Ecto neural progenitor cell (in vitro differentiated cells): Measurements from ENCODE around the gene UBC.
"Not testable (repeated sequence)": the region's sequence is repeated elsewhere in the genome, so short reads cannot be mapped to it uniquely, and the experiment has no call there.

Experiments
- DNase-seq: peaks from one replicate; pipeline ENCODE4 v3.0.0-alpha.2; 2018; ENCODE audit warnings: low spot score

Gene UBC

DNA sequence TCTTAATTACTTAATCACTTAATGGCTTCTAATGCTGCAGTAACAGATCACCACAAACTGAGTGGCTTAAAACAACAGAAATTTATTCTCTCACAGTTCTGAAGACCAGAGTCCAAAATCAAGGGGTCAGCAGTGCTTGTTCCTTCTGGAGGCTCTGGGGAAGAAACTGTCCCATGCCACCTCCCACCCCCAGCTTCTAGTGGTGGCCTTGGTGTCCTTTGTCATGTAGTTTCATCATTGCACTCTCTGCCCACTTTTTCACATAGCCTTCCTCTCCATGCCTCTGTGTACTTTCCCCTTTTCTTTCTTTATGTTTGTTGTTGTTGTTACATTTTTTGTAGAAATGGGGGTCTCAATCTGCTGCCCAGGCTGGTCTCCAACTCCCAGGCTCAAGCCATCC lies 16.1 kb upstream of the UBC start:
- no peak for DNase-seq

DNA sequence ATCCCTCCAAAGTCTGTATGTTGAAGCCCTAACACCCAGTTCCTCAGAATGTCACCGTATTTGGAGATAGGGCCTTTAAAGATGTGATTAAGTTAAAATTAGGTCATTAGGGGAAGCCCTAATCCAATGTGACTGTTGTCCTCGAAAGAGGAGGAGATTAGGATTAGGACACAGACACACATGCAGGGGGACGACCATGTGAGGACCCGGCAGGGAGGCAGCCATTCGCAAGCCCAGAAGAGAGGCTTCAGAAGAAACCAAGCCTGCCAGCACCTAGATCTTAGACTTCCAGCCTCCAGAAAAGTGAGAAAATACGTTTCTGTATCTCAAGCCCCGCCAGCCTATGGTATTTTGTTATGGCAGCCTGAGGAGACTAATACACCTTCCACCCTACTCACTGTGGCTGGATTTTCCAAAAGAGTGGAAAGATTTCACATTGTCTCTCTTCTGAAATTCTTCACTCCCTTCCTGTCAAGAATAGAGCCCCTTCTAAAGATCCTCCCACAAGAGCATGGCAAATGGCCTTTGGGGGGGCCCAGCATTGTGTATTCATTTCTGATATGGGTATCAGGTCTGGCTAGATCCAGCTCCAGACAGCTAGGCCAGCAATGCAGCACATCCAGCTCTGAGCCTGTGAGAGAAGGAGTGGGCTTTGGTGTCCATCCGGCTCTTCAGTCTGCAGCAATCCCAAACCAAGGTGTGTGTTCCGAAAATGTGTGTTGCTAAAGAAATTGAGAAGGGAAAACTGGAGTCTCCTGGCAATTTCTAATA lies 15.4 kb upstream of the UBC start:
- no peak for DNase-seq

DNA sequence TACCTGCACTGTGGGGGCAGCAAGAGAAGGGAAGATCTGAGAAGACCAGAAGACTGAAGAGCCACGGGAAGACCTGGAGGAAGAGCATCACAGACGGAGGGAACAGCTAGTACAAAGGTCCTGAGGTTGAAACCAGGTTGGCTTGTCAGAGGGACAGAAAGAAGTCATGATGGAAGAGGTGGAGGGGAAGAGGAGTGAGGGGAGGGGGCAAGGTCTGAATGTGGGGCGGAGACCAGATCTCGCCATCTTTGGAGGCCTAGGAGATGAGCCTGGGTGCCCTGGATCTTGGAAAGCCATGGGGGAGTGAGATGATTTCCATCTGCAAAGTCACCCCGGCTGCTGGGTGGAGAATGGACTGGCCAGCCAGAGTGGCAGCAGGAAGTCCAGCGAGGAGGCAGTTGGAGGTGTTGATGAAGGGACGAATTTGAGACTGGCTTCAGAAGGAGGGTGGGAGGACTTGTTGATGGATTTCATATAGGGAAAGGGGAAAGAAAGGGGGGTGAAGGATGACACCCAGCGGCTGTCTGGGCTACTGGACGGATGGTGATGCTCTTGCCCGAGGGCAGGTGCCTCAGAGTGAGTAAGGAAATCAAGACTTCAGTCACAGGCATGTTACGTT lies 14.6 kb upstream of the UBC start:
- DNase-seq: no peak

DNA sequence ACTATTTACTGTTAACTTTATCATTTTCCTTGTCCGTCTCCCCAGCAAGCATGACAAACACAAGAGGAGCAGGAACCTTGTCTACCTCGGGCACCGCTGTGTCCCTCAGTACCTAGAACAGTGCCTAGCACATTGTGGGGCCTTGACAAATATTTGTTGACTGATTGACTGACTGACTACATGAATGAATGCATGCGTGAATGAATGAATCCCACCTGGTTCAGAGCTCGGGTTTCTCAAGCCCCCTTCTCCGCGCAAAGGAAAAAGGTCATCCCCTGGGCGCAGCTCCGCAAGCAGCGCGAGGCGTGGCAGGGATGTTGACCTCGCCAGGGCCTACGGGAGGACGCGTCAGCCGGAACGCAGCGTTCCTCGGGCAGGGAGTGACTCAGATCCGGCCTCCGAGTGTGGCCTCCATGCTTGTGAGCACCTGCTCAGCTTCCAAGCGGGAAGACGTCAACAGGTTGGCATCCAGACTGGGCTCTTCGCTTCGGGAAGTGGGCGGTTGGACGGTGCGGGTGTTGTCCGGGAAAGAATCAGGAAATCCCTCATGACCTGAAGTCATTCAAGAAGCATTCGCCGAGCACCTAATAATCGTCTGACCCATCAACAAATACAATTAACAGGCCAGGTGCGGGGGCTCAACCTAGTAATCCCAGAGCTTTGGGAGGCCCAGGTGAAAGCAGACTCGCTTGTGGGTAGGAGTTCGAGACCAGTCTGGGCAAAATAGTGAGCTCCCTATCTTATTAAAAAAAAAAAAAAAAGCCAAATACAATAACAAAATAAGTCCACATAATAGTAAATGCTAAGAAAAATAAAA lies 13.9 kb upstream of the UBC start:
- peak; percentile 60 for DNase-seq

DNA sequence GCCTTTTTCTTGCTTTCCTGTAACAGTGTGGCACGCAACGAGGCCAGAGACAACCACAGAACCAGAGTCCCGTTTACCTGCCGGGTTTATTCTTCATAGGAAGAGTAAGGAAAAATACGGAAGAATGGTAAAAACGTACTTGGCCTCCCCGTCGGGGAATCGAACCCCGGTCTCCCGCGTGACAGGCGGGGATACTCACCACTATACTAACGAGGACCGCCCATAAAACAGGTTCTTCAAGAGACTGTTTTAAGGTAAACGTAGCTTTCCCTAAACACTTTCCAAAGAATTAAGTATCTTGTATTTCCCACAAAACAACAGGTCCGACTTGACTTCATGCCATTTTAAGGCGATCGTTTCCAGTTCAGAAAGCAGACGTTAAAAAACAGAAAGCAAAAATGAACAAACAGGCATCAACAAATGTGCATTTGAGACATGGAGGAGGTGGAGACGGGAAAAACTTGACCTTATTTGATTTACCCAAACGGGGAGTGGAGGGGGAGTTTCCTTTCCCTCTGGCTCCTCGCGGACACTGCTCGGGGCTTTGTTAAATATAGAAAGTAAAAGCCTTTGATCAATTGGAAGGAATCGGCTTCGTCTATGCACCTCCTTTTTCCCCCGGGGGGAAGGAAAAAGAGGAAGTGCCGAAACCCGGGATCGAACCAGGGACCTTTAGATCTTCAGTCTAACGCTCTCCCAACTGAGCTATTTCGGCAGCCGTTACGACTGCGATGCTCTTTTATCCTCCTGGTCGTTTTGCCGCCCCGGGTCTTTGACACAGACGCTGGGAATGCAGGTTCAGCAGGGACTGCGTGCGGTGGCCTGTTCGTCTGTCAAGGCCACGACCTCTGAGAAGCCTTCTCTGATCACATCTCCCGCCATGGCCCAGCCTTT lies 13.0 kb upstream of the UBC start:
- DNase-seq: peak; percentile 100

DNA sequence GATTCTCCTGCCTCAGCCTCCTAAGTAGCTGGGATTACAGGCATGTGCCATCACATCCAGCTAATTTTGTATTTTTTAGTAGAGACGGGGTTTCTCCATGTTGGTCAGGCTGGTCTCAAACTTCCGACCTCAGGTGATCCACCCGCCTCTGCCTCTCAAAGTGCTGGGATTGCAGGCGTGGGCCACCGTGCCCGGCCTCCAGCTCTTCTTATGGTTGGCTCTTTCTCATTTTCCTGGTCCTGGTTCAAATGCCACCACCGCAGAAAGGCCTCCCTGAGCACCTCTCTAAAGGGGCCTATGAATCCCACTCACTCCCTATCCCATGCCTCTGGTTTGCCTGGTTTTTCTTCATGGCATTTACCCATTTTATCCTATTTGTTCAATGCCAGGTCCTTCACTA lies 11.3 kb upstream of the UBC start:
- not testable (repeated sequence) for DNase-seq

DNA sequence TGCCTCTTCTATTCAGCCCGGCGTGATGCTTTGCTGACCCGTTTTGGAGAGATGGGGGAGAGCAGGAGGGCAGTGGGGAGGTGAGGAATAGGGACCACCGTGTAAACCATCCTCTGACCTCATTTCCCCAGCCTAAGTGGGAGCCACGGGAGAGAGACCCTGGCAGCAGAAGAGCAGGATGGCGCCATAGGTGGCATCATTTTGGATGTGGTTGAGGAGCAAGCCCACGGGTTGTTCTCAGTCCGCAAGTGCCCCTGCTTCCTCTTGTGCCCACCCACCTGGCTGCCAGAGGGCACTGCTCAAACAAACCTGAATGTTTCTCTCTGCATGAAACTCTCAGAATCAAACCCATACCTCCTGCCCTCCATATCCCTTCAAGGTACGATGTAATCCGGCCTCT lies 10.7 kb upstream of the UBC start:
- DNase-seq: no peak

DNA sequence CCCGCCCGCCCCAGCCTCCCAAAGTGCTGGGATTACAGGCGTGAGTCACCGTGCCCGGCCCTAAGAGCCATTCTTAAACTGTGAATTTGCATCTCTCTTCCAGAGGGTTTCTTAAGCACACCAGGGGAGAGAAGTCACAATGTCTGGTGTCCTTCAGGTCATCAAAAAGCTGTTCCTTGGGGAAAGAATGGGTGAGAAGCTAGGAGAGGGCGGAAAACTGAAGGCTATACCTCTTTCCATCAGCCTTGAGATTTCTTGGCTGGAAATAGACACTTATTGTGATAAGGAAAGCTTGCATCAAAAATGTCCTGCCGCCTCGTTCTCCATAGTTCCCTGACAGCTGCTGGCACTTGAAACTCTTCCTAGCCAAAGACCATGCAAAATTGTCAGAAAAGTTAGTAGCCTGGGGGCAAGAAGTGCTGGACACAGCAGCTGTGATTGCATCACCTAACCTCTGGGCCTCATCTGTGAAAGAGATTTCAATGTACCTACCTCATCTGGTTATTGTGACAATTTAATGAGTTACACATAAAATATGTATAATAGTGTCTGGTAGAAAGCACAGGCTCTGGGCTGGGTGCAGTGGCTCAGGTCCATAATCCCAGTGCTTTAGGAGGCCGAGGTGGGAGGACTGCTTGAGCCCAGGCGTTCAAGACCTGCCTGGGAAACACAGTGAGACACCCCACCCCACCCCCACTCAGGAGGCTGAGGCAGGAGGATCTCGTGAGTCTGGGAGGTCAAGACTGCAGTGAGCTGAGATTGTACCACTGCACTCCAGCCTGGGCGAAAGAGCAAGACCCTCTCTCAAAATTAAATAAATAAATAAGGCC lies 9.7 kb upstream of the UBC start:
- DNase-seq: peak; percentile 65

DNA sequence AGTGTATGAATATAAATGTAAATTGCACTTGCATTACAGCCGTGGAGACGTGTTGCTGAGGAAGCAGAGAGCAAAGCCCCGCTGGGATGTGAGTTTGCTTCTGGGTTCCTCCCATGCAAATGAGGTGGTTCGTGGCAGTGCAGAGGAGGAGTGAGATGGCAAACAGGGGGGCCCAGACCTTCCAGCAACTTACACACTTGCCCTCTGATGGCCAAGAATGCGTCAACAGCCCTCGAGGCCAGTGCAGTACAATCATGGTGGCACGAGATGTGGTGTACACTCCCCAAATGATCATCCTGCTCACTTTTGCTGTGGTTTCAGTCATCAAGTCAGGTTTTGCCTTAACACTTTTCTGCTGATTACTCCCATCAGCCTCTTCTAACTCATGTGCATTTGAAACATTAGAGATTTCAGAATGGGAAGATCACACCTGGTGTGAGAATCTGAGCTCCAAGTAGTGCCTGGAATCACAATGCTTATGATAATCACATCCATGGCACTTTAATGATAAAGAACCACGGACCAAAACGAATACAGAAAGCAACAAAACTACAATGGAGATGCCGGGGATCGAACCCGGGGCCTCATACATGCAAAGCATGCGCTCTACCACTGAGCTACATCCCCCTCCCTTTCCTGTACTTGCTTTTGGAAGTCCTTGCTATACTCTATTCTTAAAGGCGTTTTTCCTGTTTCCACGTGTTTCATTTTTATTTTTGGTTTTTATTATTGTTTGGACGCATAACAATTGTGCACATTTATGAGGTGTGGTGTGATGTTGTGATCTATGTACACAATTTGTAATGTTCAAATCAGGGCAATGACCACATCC lies 7.0 kb upstream of the UBC start:
- DNase-seq: peak; percentile 82

DNA sequence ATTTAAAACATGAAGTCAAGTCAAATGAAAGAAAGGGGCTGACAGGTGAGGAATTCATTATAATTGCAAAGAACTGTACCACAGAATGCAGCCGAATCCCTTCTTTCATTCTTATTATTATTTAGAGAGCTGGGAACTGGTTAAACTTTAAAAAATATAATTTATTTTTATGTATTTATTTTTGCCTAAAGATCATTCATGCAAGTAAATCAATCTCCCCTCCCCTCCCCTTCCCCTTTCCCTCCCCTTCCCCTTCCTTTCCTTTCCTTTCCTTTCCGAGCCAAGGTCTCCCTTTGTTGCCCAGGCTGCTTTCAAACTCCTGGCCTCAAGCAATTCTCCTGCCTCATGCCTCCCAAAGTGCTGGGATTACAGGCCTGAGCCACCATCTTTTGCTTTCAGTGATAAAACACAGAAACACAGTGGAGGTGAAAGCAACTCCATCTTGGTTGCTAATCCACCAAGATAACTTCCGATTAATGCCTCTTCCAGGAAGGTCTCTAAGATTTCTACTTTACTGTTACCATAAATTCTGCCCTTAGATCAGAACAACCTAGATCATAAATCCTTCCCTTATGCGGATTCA lies 6.0 kb upstream of the UBC start:
- DNase-seq: no peak

DNA sequence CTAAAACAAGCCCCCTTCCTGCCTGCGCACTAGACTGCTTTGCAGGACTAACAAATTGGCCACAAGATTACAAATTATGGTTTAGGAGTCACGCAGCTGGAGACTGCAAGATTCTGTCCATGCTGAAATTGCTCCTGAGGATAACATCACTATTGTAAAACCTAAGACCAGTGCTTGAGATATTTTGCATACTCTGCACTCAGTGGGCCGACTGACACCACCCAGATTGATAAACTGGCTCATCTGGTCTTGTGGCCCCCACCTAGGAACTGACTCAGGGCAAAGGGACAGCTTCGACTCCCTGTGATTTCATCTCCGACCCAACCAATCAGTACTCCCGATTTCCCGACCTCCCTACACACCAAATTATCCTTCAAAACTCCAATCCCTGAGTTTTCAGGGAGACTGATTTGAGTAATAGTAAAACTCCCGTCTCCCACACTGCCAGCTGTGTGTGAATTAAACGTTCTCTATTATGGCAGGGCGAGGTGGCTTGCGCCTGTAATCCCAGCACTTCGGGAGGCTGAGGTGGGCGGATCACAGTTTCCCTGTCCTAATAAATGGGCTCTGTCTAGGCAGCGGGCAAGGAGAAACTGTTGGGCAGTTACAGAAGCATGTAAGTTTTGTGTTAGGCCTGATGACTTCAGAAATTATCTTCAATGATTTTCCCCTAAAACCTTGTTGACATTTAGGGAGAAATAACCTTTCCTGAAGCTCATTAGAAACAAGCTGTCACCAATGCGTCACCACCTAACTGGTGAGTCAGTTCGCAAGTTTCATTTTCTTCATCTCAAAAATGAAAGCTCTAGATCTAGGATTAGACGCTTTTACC lies 5.3 kb upstream of the UBC start:
- no peak for DNase-seq

DNA sequence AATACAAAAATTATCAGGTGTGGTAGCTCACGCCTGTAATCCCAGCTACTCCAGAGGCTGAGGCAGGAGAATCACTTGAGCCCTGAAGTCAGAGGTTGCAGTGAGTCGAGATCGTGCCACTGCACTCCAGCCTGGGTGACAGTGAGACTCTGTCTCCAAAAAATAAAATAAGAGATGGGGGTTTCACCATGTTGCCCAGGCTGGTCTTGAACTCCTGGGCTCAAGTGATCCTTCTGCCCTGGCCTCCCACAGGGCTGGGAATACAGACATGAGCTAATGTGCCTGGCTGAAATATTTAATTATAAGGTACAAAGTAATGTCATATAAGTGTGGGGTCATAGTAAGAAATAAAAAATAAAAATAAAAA lies 4.2 kb upstream of the UBC start:
- not testable (repeated sequence) for DNase-seq

DNA sequence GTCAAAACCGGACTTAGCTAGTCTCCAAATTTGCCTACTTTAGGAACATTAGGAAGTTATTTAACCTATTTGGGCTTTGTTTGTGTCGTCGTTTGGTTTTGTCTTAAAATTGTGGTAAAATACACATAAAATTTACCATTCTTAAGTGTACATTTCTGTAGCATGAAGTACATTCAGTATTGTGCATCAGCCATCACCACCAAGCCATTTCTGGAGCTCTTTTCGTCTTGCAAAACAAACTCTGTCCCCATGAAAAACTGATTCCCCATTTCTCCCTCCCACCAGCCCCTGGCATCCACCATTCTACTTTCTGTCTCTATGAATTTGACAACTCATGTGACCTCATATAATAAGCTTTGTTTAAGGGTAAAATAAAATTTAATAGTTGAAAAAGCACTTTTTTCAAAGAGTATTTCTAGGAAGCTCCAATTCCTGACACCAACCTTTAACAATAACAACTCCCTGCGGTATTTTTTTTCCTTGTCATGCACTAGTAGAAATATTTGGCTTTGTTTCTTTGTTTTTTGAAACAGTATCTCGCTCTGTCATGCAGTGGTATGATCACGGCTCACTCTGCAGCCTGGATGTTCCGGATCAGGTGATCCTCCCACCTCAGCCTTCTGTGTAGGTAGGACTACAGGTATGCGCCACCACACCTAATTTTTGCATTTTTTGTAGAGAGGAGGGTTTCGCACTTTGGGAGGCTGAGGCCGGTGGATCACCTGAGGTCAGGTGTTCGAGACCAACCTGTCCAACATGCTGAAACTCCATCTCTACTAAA lies 3.6 kb upstream of the UBC start:
- DNase-seq: no peak

DNA sequence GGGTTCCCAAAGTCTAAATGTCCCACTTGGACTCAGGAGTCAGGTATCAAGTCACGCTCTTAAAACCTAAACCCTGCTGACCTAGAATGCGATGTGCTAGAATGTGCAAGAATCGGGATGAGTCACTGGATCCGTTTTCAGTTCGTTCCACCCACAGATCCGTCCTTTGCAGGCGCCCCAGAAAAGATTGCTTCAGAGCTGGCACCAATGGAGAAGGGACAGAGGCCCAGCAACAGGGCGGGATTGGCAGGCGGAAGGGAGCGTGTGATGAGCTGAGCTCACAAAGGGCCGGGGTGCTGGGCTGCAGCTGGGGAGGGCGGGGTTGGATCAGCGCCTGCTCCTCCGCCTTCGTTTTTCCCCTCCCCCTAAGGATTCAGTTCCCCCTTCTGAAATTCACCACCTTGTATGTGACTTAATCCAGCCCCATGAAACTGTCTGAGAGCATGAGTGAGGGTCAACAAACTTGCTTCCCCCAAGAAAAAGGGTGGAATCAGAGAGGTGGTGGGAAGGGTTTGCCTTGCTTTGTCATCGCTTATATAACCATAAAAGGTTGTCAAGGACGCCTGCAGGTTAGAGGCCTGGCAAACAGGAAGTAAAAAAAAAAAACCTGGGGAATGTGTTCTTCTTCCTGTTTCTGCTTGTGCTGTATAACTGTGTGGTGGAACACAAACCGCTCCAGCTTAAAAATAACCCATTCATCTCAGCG lies 2.8 kb upstream of the UBC start:
- DNase-seq: peak; percentile 98

DNA sequence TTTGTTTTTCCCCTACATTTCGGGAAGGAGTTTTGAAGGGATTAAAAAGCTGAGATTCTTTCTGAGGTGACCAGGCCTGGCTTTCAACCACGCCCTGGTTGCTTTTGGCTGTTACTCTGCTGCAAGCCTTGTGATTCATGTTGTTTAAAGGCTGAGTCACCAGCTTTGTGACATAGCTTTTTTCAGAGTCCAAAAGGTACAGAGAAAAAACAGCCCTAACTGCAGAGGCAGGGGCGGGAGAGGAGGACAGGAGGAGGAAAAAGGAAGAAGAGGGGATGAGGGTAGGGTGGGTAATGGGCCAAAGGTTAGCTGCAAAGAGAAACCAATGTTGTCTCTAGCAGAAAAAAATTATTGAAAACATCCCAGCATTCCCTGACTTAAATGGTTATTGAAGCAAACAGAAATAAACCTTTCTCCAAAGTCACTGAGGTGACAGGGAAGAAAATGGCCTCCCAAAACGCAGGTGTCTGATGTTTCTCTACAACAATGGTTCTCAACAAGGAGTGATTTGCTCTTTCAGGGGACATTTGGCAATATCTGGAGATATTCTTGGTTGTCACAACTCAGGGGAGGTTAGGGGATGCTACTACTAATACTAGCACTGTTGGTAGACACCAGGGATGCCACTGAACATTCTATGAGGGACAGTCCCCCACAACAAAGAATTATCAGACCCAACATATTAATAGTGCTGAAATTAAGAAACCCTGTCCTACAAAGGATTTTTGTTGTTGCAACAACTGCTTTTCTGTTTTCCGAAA lies 2.1 kb upstream of the UBC start:
- no peak for DNase-seq
